ENCODE measurements around the gene CAPN5. TPM values are rescaled to one million over a fixed set of nuclear protein-coding genes. Genes with fewer than 3 reads are reported as not detected.
"Not testable (repeated sequence)": the region's sequence is repeated elsewhere in the genome, so short reads cannot be mapped to it uniquely, and the experiment has no call there.

Gene CAPN5
- total and polyA plus RNA-seq, 5 experiments from 2014 or later: 6.2 to 13.1 (median 9.5) TPM

DNA sequence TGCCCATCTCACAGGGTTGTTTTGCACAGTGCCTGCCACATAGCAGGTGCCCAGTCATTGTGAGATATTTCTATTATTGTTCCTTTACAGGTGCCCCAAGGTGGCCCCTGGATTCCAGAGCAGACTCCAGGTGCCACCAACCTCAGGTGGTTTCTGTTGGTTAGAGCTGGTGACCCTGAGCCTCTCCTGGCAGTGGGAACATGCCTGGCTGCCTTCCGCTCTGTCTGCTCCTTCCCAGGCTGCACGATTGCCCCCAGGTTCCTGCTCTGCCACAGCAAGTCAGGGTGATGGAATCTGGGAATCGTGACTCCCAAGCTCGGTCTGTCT is 23.2 kb downstream of the CAPN5 start:
- ATAC-seq: no peak

GRCh38 chr11:77090373-77091111 is 23.8 kb downstream of the CAPN5 start:
- peak overlapping the region in 1 of 10 donors; percentile 63 for H3K27ac Mint-ChIP-seq
- DNase-seq (peak in 1 of 10 donors; percentile 54), ATAC-seq (peak in 1 of 2 donors; percentile 7)
- H3K9me3 Mint-ChIP-seq: no peaks in the 10 kb centered on the region
- H3K4me3 Mint-ChIP-seq: no peak overlapping the region
- H3K4me1 Mint-ChIP-seq: peaks cover 2 to 7% (median 3%) of the 10 kb centered on the region in 4 donors
- no peaks in the 10 kb centered on the region for H3K27me3 Mint-ChIP-seq
- POLR2A ChIA-PET: interaction anchor here (1.0 to 3.8 kb wide), 4 partner anchors 8 to 43 kb away, joined by 4 to 17 read pairs (median 12); no protein-coding TSS in a partner anchor
- H3K36me3 Mint-ChIP-seq: peaks cover 0 to 4% (median 0%) of the 10 kb centered on the region in 3 donors

More for the DNA sequence above, 23.2 kb downstream of the CAPN5 start:
- DNase-seq: no peak
- Mint-ChIP-seq H3K4me1 (peaks cover 2 to 7% (median 3%) of the 10 kb centered on the region in 4 donors), H3K9me3 (no peaks in the 10 kb centered on the region), H3K4me3 (no peak overlapping the region), H3K27ac (peak overlapping the region in 1 of 10 donors; percentile 63), H3K36me3 (peaks cover 0 to 5% (median 0%) of the 10 kb centered on the region in 3 donors), H3K27me3 (no peaks in the 10 kb centered on the region)
- POLR2A ChIA-PET: interaction anchor here (3.8 kb wide), 1 partner anchor 25 kb away, joined by 17 read pairs; no protein-coding TSS in a partner anchor

- POLR2A ChIA-PET: interaction anchor here (1.0 to 3.8 kb wide), 4 partner anchors 9 to 44 kb away, joined by 4 to 17 read pairs (median 12); no protein-coding TSS in a partner anchor
- Mint-ChIP-seq H3K4me1 (peaks cover 2 to 7% (median 3%) of the 10 kb centered on the region in 4 donors), H3K27ac (no peak overlapping the region), H3K9me3 (no peaks in the 10 kb centered on the region), H3K4me3 (no peak overlapping the region), H3K36me3 (peaks cover 0 to 4% (median 0%) of the 10 kb centered on the region in 3 donors), H3K27me3 (no peaks in the 10 kb centered on the region)
- ATAC-seq (peak; percentile 98 to 100), DNase-seq (peak; percentile 63 to 90 (median 73))
Measured at GRCh38 chr11:77091146-77091940, 24.6 kb downstream of the CAPN5 start.

GRCh38 chr11:77092382-77092781 is 25.6 kb downstream of the CAPN5 start:
- no peaks in the 10 kb centered on the region for H3K27me3 Mint-ChIP-seq
- H3K36me3 Mint-ChIP-seq: peaks cover 0 to 4% (median 0%) of the 10 kb centered on the region in 3 donors
- H3K27ac Mint-ChIP-seq: no peak overlapping the region
- no peak overlapping the region for H3K4me3 Mint-ChIP-seq
- POLR2A ChIA-PET: interaction anchor here (1.7 to 3.8 kb wide), 3 partner anchors 10 to 45 kb away, joined by 9 to 17 read pairs (median 15); no protein-coding TSS in a partner anchor
- H3K9me3 Mint-ChIP-seq: no peaks in the 10 kb centered on the region
- DNase-seq: peak in 1 of 10 donors; percentile 22
- H3K4me1 Mint-ChIP-seq: peaks cover 2 to 7% (median 3%) of the 10 kb centered on the region in 4 donors
- ATAC-seq: no peak

DNA sequence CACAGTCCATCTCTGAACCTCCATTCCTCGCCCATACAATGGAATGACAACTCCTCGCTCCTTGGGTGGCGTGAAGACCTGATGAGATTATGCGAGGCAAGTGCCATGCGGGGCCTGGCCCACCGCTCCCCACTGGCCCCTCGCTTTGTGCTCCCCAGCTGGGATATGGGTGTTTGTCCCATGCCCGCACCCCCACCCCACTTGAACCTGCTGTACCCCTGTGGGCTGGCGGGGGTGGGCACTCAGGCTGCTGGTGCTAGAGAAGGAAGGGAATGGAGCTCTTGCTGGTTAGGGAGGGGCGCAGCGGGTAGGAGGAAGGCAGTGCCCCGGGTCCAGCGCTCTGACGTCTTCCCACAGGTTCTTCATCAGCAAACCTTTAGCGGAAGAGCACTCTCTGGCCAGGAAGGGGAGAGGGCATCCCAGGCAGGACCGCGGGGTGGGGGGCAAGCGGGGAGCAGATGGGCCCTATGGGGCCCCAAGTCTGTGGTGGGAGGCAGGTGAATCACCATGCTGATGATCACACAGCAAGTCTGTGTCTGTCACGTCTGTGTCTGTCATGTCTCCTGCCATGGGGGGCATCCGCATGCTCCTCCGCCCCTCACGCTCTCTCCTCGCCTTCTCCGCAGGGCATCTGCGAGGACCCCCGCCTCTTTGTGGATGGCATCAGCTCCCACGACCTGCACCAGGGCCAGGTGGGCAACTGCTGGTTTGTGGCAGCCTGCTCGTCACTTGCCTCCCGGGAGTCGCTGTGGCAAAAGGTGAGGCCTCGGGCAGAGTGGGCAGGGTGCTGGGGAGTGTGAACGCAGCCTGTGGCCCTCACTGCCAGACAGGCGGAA is 26.5 kb downstream of the CAPN5 start:
- no peaks in the 10 kb centered on the region for H3K9me3 Mint-ChIP-seq
- ATAC-seq: no peak
- peaks cover 2 to 7% (median 3%) of the 10 kb centered on the region in 4 donors for H3K4me1 Mint-ChIP-seq
- POLR2A ChIA-PET: no interaction called here
- H3K27ac Mint-ChIP-seq: no peak overlapping the region
- H3K36me3 Mint-ChIP-seq: peaks cover 0 to 4% (median 0%) of the 10 kb centered on the region in 3 donors
- H3K27me3 Mint-ChIP-seq: no peaks in the 10 kb centered on the region
- H3K4me3 Mint-ChIP-seq: no peak overlapping the region
- DNase-seq: peak in 1 of 10 donors; percentile 26

GRCh38 chr11:77093987-77094840 is 27.4 kb downstream of the CAPN5 start:
- Mint-ChIP-seq H3K4me3 (no peak overlapping the region), H3K27me3 (no peaks in the 10 kb centered on the region), H3K36me3 (peaks cover 0 to 4% (median 0%) of the 10 kb centered on the region in 3 donors), H3K4me1 (peaks cover 2 to 7% (median 3%) of the 10 kb centered on the region in 4 donors), H3K9me3 (no peaks in the 10 kb centered on the region), H3K27ac (no peak overlapping the region)
- DNase-seq (peak in 1 of 10 donors; percentile 38), ATAC-seq (no peak)
- POLR2A ChIA-PET: no interaction called here

GRCh38 chr11:77094841-77095365 is 28.1 kb downstream of the CAPN5 start:
- POLR2A ChIA-PET: no interaction called here
- peaks cover 2 to 7% (median 3%) of the 10 kb centered on the region in 4 donors for H3K4me1 Mint-ChIP-seq
- ATAC-seq (no peak), DNase-seq (peak in 1 of 10 donors; percentile 49)
- H3K27me3 Mint-ChIP-seq: no peaks in the 10 kb centered on the region
- no peaks in the 10 kb centered on the region for H3K9me3 Mint-ChIP-seq
- peaks cover 0 to 4% (median 0%) of the 10 kb centered on the region in 3 donors for H3K36me3 Mint-ChIP-seq
- no peak overlapping the region for H3K4me3 Mint-ChIP-seq
- no peak overlapping the region for H3K27ac Mint-ChIP-seq

DNA sequence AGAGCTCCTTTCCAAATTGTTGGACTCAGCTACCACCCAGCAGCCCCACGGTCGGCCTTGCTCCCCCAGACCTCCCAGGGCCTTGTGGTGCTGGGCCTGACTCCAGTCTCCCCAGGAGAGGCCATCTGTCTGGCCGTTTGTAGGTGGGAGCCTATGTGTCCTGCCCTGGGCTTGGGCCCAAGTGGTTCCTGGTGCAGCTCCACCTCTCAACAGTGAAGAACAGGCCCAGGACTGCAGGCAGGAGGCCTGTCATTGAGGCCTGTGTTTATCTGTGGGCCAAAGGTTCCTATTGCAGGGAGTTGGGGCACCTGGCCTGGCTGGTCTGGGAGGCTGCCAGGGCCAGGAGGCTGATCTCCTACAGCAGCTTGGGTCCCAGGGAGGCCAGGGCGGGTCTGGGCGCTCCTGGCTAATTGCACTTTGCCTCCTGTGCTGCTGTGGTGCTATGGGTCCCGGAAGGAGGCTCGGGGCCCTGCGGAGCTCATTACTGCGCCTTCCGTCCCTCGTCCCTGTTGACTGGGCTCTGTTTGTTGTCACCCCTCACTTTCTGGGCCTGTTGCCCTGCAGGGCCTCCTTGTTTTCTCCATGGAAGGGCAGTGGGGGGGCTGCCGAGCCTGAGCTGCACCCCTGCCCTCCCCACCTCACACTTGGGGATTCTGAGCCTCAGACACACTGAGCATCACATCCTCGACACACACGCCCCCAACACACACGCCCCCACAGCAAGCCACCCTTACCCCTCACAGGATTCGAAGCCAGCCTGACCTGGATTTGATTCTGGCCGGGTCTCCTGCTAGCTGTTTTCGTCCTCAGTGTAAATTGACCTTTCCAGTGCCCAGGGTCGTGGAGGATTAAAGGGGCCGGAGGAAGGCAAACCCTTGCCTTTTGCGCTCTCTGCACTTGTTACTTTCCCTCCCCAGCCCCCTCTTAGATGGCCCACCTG is 29.1 kb downstream of the CAPN5 start:
- H3K36me3 Mint-ChIP-seq: peaks cover 0 to 4% (median 0%) of the 10 kb centered on the region in 3 donors
- H3K4me3 Mint-ChIP-seq: no peak overlapping the region
- DNase-seq: peak in 1 of 10 donors; percentile 55
- no peak for ATAC-seq
- H3K9me3 Mint-ChIP-seq: no peaks in the 10 kb centered on the region
- no peaks in the 10 kb centered on the region for H3K27me3 Mint-ChIP-seq
- no peak overlapping the region for H3K27ac Mint-ChIP-seq
- H3K4me1 Mint-ChIP-seq: peaks cover 2 to 6% (median 3%) of the 10 kb centered on the region in 4 donors
- POLR2A ChIA-PET: no interaction called here

DNA sequence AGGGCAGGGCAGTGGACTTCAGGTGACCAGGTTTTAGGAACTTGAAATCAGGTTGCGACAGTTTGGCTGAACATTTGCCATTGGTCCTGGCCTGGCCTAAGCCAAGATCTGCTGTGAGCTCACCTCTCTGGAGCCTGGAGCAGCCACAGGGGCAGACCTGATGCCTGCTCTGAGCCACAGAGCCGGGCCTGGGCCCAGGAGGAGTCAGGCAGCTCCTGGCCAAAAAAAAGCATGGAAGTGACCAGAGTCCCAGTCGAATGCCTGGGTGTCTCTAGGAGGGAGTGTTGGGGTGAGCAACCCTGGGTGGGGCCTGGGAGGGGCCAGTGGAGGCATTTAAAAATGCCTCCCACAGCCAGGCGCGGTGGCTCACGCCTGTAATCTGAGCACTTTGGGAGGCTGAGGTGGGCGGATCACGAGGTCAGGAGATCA is 29.8 kb downstream of the CAPN5 start:
- Mint-ChIP-seq H3K27me3 (no peaks in the 10 kb centered on the region), H3K27ac (no peak overlapping the region), H3K9me3 (no peaks in the 10 kb centered on the region), H3K36me3 (peaks cover 0 to 4% (median 0%) of the 10 kb centered on the region in 3 donors), H3K4me3 (no peak overlapping the region), H3K4me1 (no peaks in the 10 kb centered on the region)
- POLR2A ChIA-PET: no interaction called here
- DNase-seq: peak in 1 of 10 donors; percentile 47
- ATAC-seq: no peak

DNA sequence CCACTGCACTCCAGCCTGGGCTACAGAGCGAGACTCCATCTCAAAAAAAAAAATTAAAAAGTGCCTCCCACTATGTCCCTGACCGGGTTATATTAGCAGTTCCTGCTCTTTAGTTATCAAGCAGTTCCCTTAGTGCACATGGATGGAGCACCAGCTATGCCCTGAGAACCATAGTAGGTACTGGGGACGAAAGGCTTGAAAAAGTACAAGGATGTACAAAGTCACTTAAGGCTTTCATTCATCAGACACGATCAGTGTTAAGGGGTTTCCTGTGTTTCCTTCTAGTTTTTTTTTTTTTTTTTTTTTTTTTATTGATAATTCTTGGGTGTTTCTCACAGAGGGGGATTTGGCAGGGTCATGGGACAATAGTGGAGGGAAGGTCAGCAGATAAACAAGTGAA is 30.4 kb downstream of the CAPN5 start:
- H3K4me1 Mint-ChIP-seq, POLR2A ChIA-PET, H3K36me3 Mint-ChIP-seq, H3K27me3 Mint-ChIP-seq, H3K4me3 Mint-ChIP-seq, H3K9me3 Mint-ChIP-seq, H3K27ac Mint-ChIP-seq, ATAC-seq: not testable (repeated sequence)
- peak in 1 of 10 donors; percentile 8 for DNase-seq

Data from naive thymus-derived CD8-positive, alpha-beta T cell (primary cell).